GM12878 (cell line): ENCODE results near the gene RNF121. TPM values are rescaled to one million over a fixed set of nuclear protein-coding genes. Genes with fewer than 3 reads are reported as not detected.
A peak's percentile ranks its signal among the peaks of the same experiment; 100 is the strongest.

Source experiments
- ATAC-seq: fragments of 200-7000 bp; cut with Tn5 transposase; 3 replicates; pipeline ENCODE4 v1.9.1; 2020; ENCODE audit warnings: mild to moderate bottlenecking, moderate library complexity
- BruUV-seq: library from RNA; stranded (reverse); fragments of 400-500 nt; replicated peaks from 2 replicates; lab custom pipeline; 2021; lab: Mats Ljungman, UMichigan
- CTCF ChIA-PET: fragments of 300-600 bp; sonication (Branson Sonifier 250); formaldehyde crosslinking; extraction: SDS; loops from one replicate; lab custom pipeline; 2021; ENCODE audit warnings: inconsistent platforms; lab: Yijun Ruan, JAX
- POLR2A ChIA-PET: fragments of 350-600 bp; formaldehyde crosslinking; extraction: SDS; loops from one replicate; lab custom pipeline; 2021; ENCODE audit warnings: inconsistent platforms; lab: Charles Lee
- RAD21 ChIA-PET: fragments of 300-600 bp; sonication (Branson Sonifier 250); formaldehyde crosslinking; loops from one replicate; lab custom pipeline; 2023; ENCODE audit warnings: antibody characterized with exemption; ENCODE audit not compliant: unreplicated experiment; lab: Charles Lee
- SMC1A ChIA-PET: fragments of 300-600 bp; sonication (Branson Sonifier 250); formaldehyde crosslinking; loops from one replicate; lab custom pipeline; 2023; ENCODE audit not compliant: unreplicated experiment, uncharacterized antibody; lab: Charles Lee
- DNase-seq: peaks from one replicate; pipeline ENCODE4 v3.0.0-alpha.2; 2011; ENCODE audit warnings: low read depth, low spot score
- FAIRE-seq: peaks from 3 replicates; lab custom pipeline; 2011; peaks lifted over from hg19 to GRCh38; lab: Jason Lieb, UNC
- H2AFZ ChIP-seq: 2 replicates; pipeline ENCODE4 v1.6.0; 2011; ENCODE audit warnings: low read depth, low read length, control low read depth; ENCODE audit not compliant: control insufficient read depth
- H3K27ac ChIP-seq: 2 replicates; pipeline ENCODE4 v1.5.1; 2011; ENCODE audit warnings: control low read depth; ENCODE audit not compliant: control insufficient read depth, insufficient read depth
- H3K27me3 ChIP-seq, 2 experiments: replicated peaks in 1 of 2; 2 replicates each; pipeline versions ENCODE4 v1.6.0 to v1.6.1; 2011; ENCODE audit warnings: low read length in 1 of 2; ENCODE audit not compliant: control insufficient read depth in 2 of 2, insufficient read depth in 2 of 2
- H3K36me3 ChIP-seq, 2 experiments: 2 replicates each; pipeline ENCODE4 v1.5.1; 2011; ENCODE audit warnings: low read length in 1 of 2; ENCODE audit not compliant: control insufficient read depth in 2 of 2, insufficient read depth in 2 of 2
- H3K4me1 ChIP-seq: 2 replicates; pipeline ENCODE4 v1.6.1; 2011; ENCODE audit warnings: mild to moderate bottlenecking, low read length, moderate library complexity, mixed read lengths; ENCODE audit not compliant: control insufficient read depth, insufficient read depth
- H3K4me2 ChIP-seq: 2 replicates; pipeline ENCODE4 v1.6.0; 2011; ENCODE audit warnings: control low read depth; ENCODE audit not compliant: control insufficient read depth, insufficient read depth
- H3K4me3 ChIP-seq: fragments of 200-600 bp; sonication (generic); 2 replicates; pipeline ENCODE4 v1.5.1; 2016
- H3K79me2 ChIP-seq: 2 replicates; pipeline ENCODE4 v1.6.0; 2011; ENCODE audit warnings: low read length; ENCODE audit not compliant: control insufficient read depth, insufficient read depth
- H3K9ac ChIP-seq: 2 replicates; pipeline ENCODE4 v1.8.0; 2011; ENCODE audit warnings: low read length, control low read depth, mixed read lengths; ENCODE audit not compliant: control insufficient read depth, insufficient read depth
- H3K9me3 ChIP-seq: replicated peaks from 3 replicates; pipeline ENCODE4 v1.5.1; 2011; ENCODE audit warnings: mild to moderate bottlenecking, low read length; ENCODE audit not compliant: control insufficient read depth, insufficient read depth
- H4K20me1 ChIP-seq: 2 replicates; pipeline ENCODE4 v1.6.0; 2011; ENCODE audit not compliant: control insufficient read depth, insufficient read depth
- NR2C1 ChIP-seq: fragments of 450-650 bp; IDR thresholded peaks from 2 replicates; pipeline ENCODE4 v1.6.1; 2017; ENCODE audit warnings: antibody characterized with exemption, mild to moderate bottlenecking, moderate library complexity
- POLR2A ChIP-seq: IDR thresholded peaks from 2 replicates; pipeline ENCODE4 v1.6.1; 2011; ENCODE audit warnings: low read depth, mild to moderate bottlenecking, low read length
- POLR2AphosphoS5 ChIP-seq: IDR thresholded peaks from 2 replicates; pipeline ENCODE4 v1.6.1; 2011; ENCODE audit warnings: mild to moderate bottlenecking, low read length, inconsistent platforms
- WGBS: methylation state at CpG from one replicate; pipeline ENCODE4 v1.1.6; 2016; ENCODE audit warnings: low lambda C conversion rate; ENCODE audit not compliant: insufficient replicate concordance, insufficient coverage; ENCODE audit errors: missing lambda C conversion rate; 5-methylcytosine and 5-hydroxymethylcytosine counted together
- in situ Hi-C: fragments of 300-500 bp; cut with MboI; formaldehyde crosslinking; loops from 9 replicates; pipeline ENCODE4 v1.14.3; 2018; ENCODE audit warnings: mixed read lengths
- intact Hi-C: fragments of 100-400 bp; cut with micrococcal nuclease; formaldehyde crosslinking; loops from one replicate; pipeline ENCODE4 v1.14.2; 2022; ENCODE audit not compliant: unreplicated experiment
- polyA plus RNA-seq, 11 experiments: library from polyadenylated mRNA; depleted of rRNA in 4 of 11; unstranded in 6 of 11; stranded (reverse) in 5 of 11; fragments of >200 nt; fragmentation: Nextera tagmentation in 4 of 11; fragmentation: Illumina TruSeq in 1 of 11; extraction: Ambion mirVana in 4 of 11; extraction: Trizol in 1 of 11; gene quantifications; 1 replicate in 1 of 11; 2 replicates in 10 of 11; pipeline versions ENCODE4 v1.2.1 to v1.2.3, GENCODE V29; 2011 to 2016; ENCODE audit warnings: inconsistent platforms in 2 of 11, missing spikeins in 2 of 11, low read depth in 1 of 11
- total RNA-seq, 4 experiments: library from RNA; depleted of rRNA in 3 of 4; stranded (reverse); fragments of >200 nt in 3 of 4; fragmentation: Illumina TruSeq in 1 of 4; extraction: Trizol in 1 of 4; gene quantifications; 2 replicates each; pipeline versions ENCODE4 v1.2.1 to v1.2.3, GENCODE V29; 2013 to 2021
- TF ChIP-seq, protein P1 (sequence below): IDR thresholded peaks from 2 replicates; pipeline ENCODE4 v1.6.1; 2012; ENCODE audit warnings: low read length, inconsistent platforms

Gene RNF121
- total and polyA plus RNA-seq, 10 of the 15 experiments (the other 5 are each of a cell fraction or from before 2014, with no cell fraction given): 8.6 to 73.7 (median 32.7) TPM

DNA sequence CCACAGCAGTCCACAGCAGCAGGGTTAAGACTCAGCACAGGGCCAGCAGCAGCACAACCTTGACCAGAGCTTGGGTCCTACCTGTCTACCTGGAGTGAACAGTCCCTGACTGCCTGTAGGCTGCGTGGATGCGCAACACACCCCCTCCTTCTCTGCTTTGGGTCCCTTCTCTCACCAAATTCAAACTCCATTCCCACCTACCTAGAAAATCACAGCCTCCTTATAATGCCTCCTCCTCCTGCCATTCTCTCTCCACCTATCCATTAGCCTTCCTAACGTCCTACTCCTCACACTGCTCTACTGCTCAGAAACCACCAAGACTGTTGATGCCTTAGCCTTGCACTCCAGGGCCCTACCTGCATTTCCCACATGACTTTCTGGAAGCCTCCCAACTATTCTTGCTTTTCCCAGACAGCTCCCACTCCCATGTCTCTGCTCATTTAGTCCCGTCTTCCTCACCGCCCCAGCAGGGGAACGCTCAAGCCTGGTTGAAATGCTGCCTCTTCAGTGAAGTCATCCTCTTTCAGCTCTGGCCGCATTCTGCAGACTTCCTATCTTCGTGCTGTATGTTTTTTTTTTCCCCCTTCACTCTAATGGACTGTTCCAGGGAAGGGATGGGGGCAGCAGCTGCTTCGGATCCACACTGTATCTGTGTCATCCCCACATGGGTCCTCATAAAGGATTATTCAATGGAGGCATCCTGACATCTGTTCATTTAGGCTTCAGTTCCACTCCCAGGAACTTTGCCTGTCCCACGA, 73.2 kb downstream of the RNF121 start (continued):
- TF ChIP-seq, protein P1, sequence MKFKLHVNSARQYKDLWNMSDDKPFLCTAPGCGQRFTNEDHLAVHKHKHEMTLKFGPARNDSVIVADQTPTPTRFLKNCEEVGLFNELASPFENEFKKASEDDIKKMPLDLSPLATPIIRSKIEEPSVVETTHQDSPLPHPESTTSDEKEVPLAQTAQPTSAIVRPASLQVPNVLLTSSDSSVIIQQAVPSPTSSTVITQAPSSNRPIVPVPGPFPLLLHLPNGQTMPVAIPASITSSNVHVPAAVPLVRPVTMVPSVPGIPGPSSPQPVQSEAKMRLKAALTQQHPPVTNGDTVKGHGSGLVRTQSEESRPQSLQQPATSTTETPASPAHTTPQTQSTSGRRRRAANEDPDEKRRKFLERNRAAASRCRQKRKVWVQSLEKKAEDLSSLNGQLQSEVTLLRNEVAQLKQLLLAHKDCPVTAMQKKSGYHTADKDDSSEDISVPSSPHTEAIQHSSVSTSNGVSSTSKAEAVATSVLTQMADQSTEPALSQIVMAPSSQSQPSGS: 0 out of 2 replicates have a peak, but pooled peaks have one; percentile 12

DNA sequence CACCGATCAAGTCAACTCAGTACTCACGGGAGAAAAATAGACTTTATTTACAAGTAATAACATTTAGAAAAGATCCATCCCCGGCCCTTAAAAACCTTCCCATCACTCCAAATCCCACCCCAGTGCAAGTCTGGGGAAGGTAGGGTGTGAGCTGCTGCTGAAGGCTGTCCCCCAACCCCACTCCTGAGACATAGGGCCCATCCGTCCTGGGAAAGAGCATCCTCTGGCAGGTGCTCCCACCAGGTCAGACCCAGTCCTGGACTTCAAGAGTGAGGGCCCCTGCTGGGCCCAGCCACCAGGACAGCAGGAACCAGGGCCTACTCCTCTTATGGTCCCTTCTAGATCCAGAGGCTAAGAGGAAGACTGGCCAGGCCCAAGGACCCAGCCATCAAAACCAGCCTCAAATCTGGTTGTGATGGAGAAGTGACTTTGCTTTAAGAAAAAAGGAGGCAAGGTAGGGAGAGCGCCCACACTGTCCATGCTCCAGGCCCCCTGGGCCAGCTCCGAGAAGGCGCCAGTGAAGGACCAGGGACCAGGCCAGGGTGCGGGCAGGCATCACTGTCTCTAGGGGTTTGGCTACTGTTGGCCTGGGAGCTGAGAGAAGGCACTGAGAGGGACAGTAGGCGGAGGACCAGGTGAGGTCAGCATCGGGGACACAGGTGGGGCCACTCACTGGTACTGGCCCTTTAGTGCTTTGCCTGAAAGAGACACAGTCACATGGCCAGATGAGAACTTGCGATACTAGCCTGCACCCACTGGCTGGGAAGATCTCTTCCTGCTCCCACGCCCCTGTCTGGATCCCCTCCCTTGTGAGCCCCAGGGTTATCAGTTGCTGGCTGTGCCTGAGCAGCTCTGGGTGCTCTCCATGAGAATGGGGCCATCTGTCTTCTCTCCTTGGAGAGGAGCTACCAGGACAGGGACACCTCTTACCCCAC, 74.3 kb downstream of the RNF121 start:
- ATAC-seq (no peak), DNase-seq (no peak), FAIRE-seq (no peak)
- Histone ChIP-seq H4K20me1 (no peaks in the 10 kb centered on the region), H3K4me1 (peaks cover 17% of the 10 kb centered on the region), H3K9me3 (no peaks in the 10 kb centered on the region), H2AFZ (no peak overlapping the region), H3K9ac (no peak overlapping the region), H3K4me3 (no peak overlapping the region), H3K36me3 (peaks cover 46 to 67% of the 10 kb centered on the region in 2 experiments; a peak in 3 of 4 replicates), H3K27ac (no peak overlapping the region), H3K4me2 (no peak overlapping the region), H3K27me3 (no peaks in the 10 kb centered on the region), H3K79me2 (peaks cover 10% of the 10 kb centered on the region)
- TSS peak; percentile 75 for BruUV-seq
- RAD21 ChIA-PET: interaction anchor here (0.8 to 1.0 kb wide), 2 partner anchors 25 to 71 kb away, joined by 3 to 4 read pairs; no protein-coding TSS in a partner anchor
- CTCF ChIA-PET: no interaction called here
- POLR2A ChIA-PET: interaction anchor here (0.5 to 0.7 kb wide), 2 partner anchors 179 to 235 kb away, joined by 3 to 4 read pairs; no protein-coding TSS in a partner anchor
- intact Hi-C loops: no loop called here
- 91% methylated on average over 12 of the region's 12 CpGs for WGBS
- in situ Hi-C loops: no loop called here
- SMC1A ChIA-PET: interaction anchor here (1.2 kb wide), 1 partner anchor 26 kb away, joined by 3 read pairs; no protein-coding TSS in a partner anchor
- TF ChIP-seq POLR2A (peak; percentile 18; the same call in 1 of the 2 replicates), NR2C1 (no peak), POLR2AphosphoS5 (peak; percentile 61; the same call in 1 of the 2 replicates)
